ENCODE measurements around the gene RAD51B. TPM values are rescaled to one million over a fixed set of nuclear protein-coding genes. Genes with fewer than 3 reads are reported as not detected.
A peak's percentile ranks its signal among the peaks of the same experiment; 100 is the strongest.

Gene RAD51B
- total and polyA plus RNA-seq, 2 of the 13 experiments (the other 11 are each of a cell fraction or from before 2014, with no cell fraction given) = 7.0 to 9.5 TPM

DNA sequence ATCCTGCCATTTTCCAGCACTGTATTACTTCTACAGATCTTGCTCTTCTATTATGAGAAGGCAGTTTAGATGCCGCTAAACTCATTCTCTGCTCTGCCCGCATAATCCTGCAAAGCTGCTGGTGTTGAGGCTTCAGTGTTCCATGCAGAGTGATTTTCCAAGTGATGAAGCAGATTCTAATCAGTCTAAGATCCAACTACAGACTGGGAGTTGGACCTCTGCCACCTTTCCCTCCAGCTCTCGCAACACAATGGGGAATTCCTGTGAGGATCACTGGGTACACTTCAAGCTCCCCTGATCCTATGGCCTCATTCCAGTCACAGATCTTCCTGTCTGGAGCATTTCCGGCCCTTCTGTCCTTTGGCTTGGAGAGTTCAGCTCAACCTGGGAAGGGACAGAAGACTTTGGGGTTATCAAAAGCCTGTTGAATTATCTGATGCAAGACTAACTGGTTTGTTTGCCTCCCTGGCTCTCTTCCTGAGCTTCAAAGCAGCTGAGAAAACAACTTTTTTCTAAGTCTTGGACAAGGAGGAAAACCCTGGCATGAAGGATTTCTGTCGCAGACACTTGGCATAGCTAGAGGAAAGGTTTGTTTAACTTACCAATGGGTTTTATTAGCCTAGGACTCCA is 639.4 kb downstream of the RAD51B start (continued):
- TF ChIP-seq, protein P1, sequence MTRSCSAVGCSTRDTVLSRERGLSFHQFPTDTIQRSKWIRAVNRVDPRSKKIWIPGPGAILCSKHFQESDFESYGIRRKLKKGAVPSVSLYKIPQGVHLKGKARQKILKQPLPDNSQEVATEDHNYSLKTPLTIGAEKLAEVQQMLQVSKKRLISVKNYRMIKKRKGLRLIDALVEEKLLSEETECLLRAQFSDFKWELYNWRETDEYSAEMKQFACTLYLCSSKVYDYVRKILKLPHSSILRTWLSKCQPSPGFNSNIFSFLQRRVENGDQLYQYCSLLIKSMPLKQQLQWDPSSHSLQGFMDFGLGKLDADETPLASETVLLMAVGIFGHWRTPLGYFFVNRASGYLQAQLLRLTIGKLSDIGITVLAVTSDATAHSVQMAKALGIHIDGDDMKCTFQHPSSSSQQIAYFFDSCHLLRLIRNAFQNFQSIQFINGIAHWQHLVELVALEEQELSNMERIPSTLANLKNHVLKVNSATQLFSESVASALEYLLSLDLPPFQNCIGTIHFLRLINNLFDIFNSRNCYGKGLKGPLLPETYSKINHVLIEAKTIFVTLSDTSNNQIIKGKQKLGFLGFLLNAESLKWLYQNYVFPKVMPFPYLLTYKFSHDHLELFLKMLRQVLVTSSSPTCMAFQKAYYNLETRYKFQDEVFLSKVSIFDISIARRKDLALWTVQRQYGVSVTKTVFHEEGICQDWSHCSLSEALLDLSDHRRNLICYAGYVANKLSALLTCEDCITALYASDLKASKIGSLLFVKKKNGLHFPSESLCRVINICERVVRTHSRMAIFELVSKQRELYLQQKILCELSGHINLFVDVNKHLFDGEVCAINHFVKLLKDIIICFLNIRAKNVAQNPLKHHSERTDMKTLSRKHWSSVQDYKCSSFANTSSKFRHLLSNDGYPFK (CRISPR knock-in tag; IDR thresholded peaks at IDR 0.05; ENCODE audit: borderline replicate concordance) = no peak
- TF ChIP-seq, protein P2, sequence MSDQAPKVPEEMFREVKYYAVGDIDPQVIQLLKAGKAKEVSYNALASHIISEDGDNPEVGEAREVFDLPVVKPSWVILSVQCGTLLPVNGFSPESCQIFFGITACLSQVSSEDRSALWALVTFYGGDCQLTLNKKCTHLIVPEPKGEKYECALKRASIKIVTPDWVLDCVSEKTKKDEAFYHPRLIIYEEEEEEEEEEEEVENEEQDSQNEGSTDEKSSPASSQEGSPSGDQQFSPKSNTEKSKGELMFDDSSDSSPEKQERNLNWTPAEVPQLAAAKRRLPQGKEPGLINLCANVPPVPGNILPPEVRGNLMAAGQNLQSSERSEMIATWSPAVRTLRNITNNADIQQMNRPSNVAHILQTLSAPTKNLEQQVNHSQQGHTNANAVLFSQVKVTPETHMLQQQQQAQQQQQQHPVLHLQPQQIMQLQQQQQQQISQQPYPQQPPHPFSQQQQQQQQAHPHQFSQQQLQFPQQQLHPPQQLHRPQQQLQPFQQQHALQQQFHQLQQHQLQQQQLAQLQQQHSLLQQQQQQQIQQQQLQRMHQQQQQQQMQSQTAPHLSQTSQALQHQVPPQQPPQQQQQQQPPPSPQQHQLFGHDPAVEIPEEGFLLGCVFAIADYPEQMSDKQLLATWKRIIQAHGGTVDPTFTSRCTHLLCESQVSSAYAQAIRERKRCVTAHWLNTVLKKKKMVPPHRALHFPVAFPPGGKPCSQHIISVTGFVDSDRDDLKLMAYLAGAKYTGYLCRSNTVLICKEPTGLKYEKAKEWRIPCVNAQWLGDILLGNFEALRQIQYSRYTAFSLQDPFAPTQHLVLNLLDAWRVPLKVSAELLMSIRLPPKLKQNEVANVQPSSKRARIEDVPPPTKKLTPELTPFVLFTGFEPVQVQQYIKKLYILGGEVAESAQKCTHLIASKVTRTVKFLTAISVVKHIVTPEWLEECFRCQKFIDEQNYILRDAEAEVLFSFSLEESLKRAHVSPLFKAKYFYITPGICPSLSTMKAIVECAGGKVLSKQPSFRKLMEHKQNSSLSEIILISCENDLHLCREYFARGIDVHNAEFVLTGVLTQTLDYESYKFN (CRISPR knock-in tag; conservative IDR thresholded peaks at IDR 0.05) = peak; percentile 80
- TF ChIP-seq NCOA2 (CRISPR knock-in tag; IDR thresholded peaks at IDR 0.05) (peak; percentile 76), GATA4 (IDR thresholded peaks at IDR 0.05; ENCODE audit: borderline replicate concordance, low read depth) (0 out of 2 replicates have a peak, but pooled peaks have one; percentile 43), IRX3 (CRISPR knock-in tag; IDR thresholded peaks at IDR 0.05; ENCODE audit: borderline replicate concordance, low read depth) (no peak), SRSF9 (IDR thresholded peaks at IDR 0.05; ENCODE audit: borderline replicate concordance, insufficient read depth, low read depth, low read length, poor library complexity, severe bottlenecking) (no peak), NFE2L2 (IDR thresholded peaks at IDR 0.05; ENCODE audit: low read length) (peak; percentile 48), FOSL2 (CRISPR knock-in tag; IDR thresholded peaks at IDR 0.05) (peak; percentile 74), CEBPB (IDR thresholded peaks at IDR 0.05; ENCODE audit: borderline replicate concordance, low read depth, low read length) (peak; percentile 24; the same call in 1 of the 2 replicates), SIX4 (CRISPR knock-in tag; IDR thresholded peaks at IDR 0.05) (no peak; the same call in 1 of the 2 replicates), KDM1A (CRISPR knock-in tag; IDR thresholded peaks at IDR 0.05) (0 out of 2 replicates have a peak, but pooled peaks have one; percentile 55), XRCC5 (optimal IDR thresholded peaks at IDR 0.05; ENCODE audit: low read length) (peak; percentile 58), PITX1 (CRISPR knock-in tag; IDR thresholded peaks at IDR 0.05) (peak; percentile 75; the same call in 1 of the 2 replicates), SOX5 (CRISPR knock-in tag; IDR thresholded peaks at IDR 0.05; ENCODE audit: borderline replicate concordance) (peak; percentile 90), ZNF790 (CRISPR knock-in tag; IDR thresholded peaks at IDR 0.05; ENCODE audit: borderline replicate concordance) (no peak)
- TF ChIP-seq, protein P3, sequence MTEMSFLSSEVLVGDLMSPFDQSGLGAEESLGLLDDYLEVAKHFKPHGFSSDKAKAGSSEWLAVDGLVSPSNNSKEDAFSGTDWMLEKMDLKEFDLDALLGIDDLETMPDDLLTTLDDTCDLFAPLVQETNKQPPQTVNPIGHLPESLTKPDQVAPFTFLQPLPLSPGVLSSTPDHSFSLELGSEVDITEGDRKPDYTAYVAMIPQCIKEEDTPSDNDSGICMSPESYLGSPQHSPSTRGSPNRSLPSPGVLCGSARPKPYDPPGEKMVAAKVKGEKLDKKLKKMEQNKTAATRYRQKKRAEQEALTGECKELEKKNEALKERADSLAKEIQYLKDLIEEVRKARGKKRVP (CRISPR knock-in tag; IDR thresholded peaks at IDR 0.05) = peak in 1 of 2 experiments; percentile 94; a peak in 2 of 4 replicates
- TF ChIP-seq, protein P4, sequence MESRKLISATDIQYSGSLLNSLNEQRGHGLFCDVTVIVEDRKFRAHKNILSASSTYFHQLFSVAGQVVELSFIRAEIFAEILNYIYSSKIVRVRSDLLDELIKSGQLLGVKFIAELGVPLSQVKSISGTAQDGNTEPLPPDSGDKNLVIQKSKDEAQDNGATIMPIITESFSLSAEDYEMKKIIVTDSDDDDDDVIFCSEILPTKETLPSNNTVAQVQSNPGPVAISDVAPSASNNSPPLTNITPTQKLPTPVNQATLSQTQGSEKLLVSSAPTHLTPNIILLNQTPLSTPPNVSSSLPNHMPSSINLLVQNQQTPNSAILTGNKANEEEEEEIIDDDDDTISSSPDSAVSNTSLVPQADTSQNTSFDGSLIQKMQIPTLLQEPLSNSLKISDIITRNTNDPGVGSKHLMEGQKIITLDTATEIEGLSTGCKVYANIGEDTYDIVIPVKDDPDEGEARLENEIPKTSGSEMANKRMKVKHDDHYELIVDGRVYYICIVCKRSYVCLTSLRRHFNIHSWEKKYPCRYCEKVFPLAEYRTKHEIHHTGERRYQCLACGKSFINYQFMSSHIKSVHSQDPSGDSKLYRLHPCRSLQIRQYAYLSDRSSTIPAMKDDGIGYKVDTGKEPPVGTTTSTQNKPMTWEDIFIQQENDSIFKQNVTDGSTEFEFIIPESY (CRISPR knock-in tag; IDR thresholded peaks at IDR 0.05) = peak; percentile 24; the same call in 1 of the 2 replicates
- TF ChIP-seq, protein P5, sequence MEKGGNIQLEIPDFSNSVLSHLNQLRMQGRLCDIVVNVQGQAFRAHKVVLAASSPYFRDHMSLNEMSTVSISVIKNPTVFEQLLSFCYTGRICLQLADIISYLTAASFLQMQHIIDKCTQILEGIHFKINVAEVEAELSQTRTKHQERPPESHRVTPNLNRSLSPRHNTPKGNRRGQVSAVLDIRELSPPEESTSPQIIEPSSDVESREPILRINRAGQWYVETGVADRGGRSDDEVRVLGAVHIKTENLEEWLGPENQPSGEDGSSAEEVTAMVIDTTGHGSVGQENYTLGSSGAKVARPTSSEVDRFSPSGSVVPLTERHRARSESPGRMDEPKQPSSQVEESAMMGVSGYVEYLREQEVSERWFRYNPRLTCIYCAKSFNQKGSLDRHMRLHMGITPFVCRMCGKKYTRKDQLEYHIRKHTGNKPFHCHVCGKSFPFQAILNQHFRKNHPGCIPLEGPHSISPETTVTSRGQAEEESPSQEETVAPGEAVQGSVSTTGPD (CRISPR knock-in tag; IDR thresholded peaks at IDR 0.05) = no peak

Data from HepG2 (cell line).